ENCODE data around the gene ARL4A. TPM values are rescaled to one million over a fixed set of nuclear protein-coding genes. Genes with fewer than 3 reads are reported as not detected.

ARL4A gene
- total and polyA plus RNA-seq, 9 of the 15 experiments (the other 6 are each of a cell fraction or from before 2014, with no cell fraction given) = 118 to 688 (median 172) TPM

GRCh38 chr7:12647364-12648219 lies 39.8 kb upstream of the ARL4A start (continued):
- TF ChIP-seq ZNF318 (IDR thresholded peaks at IDR 0.05; ENCODE audit: borderline replicate concordance in 1 of 2, low read depth in 1 of 2) (peak in 1 of 2 experiments; percentile 92; a peak in 2 of 4 replicates), WHSC1 (IDR thresholded peaks at IDR 0.05; ENCODE audit: low read length) (no peak), SAFB (IDR thresholded peaks at IDR 0.05; ENCODE audit: borderline replicate concordance, low read depth, low read length) (no peak), TOE1 (IDR thresholded peaks at IDR 0.05; ENCODE audit: borderline replicate concordance) (0 out of 2 replicates have a peak, but pooled peaks have one; percentile 15), TOE1 (CRISPR knock-in tag; IDR thresholded peaks at IDR 0.05; ENCODE audit: borderline replicate concordance, low read depth) (no peak), NCOR1 (IDR thresholded peaks at IDR 0.05) (peak; percentile 81), IRF9 (tag; IDR thresholded peaks at IDR 0.05) (no peak), EHMT2 (IDR thresholded peaks at IDR 0.05) (peak; percentile 59), HDAC2 (IDR thresholded peaks at IDR 0.05) (peak; percentile 79; the same call in 1 of the 2 replicates), CSDE1 (IDR thresholded peaks at IDR 0.05) (peak in 1 of 2 experiments; percentile 47; a peak in 1 of 4 replicates), RAD51 (IDR thresholded peaks at IDR 0.05; ENCODE audit: borderline replicate concordance, low read depth) (peak; percentile 72; the same call in 1 of the 2 replicates), PKNOX1 (IDR thresholded peaks at IDR 0.05) (peak; percentile 45), TSC22D4 (tag; IDR thresholded peaks at IDR 0.05) (no peak), ZFX (CRISPR knock-in tag; IDR thresholded peaks at IDR 0.05) (0 out of 2 replicates have a peak, but pooled peaks have one; percentile 19), DPF2 (IDR thresholded peaks at IDR 0.05) (peak; percentile 94), E2F3 (CRISPR knock-in tag; IDR thresholded peaks at IDR 0.05) (no peak)
